Testis (tissue), 3 donors: ENCODE measurements around the gene LETM1. TPM values are rescaled to one million over a fixed set of nuclear protein-coding genes. Genes with fewer than 3 reads are reported as not detected.

Experiments used
- DNase-seq: peaks from one replicate; pipeline ENCODE4 v3.0.0-alpha.2; 2019
- H3K27ac ChIP-seq, 2 donors: fragments of 200-600 bp; sonication (generic); one replicate each; pipeline ENCODE4 v1.5.1; 2019
- H3K27me3 ChIP-seq: fragments of 200-600 bp; sonication (generic); one replicate; pipeline ENCODE4 v1.5.1; 2019
- H3K36me3 ChIP-seq: fragments of 200-600 bp; sonication (generic); one replicate; pipeline ENCODE4 v1.5.1; 2017; ENCODE audit warnings: low read depth; ENCODE audit errors: missing control alignments
- H3K4me1 ChIP-seq: fragments of 200-600 bp; sonication (generic); one replicate; pipeline ENCODE4 v1.5.1; 2019
- H3K4me3 ChIP-seq, 2 donors: fragments of 200-600 bp; sonication (generic); one replicate each; pipeline ENCODE4 v1.5.1; 2017 to 2019
- H3K9me3 ChIP-seq: fragments of 200-600 bp; sonication (generic); one replicate; pipeline ENCODE4 v1.5.1; 2017
- POLR2A ChIP-seq: fragments of 450-650 bp; IDR thresholded peaks from one replicate; pipeline ENCODE4 v1.6.1; 2017; ENCODE audit warnings: antibody characterized with exemption, mild to moderate bottlenecking, moderate library complexity
- WGBS, 2 donors: methylation state at CpG; one replicate each; pipeline ENCODE4 v1.1.5; 2018; 5-methylcytosine and 5-hydroxymethylcytosine counted together
- intact Hi-C: fragments of 100-400 bp; cut with DNase I; formaldehyde crosslinking; loops from one replicate; pipeline ENCODE4 v1.15.1; 2023; ENCODE audit warnings: low total_unique reads
- polyA plus RNA-seq: library from polyadenylated mRNA; stranded (reverse); fragments of 350-450 nt; fragmentation: Illumina TruSeq; extraction: RNeasy Lipid Tissue Mini Kit (QIAGEN cat#74804); gene quantifications from one replicate; pipeline ENCODE4 v1.2.3, GENCODE V29; 2014; ENCODE audit warnings: low read depth, low replicate concordance; ENCODE audit not compliant: insufficient read depth
- total RNA-seq, 2 donors: library from RNA; depleted of rRNA; stranded (reverse); fragments of >200 nt; gene quantifications; one replicate each; pipeline ENCODE4 v1.2.3, GENCODE V29; 2016
- TF ChIP-seq, protein P1 (sequence below), 3 experiments: fragments of 450-650 bp in 2 of 3; fragments of 200-600 bp in 1 of 3; sonication (generic) in 1 of 3; IDR thresholded peaks; one replicate each; pipeline ENCODE4 v1.5.1; 2016 to 2019; ENCODE audit warnings: antibody characterized with exemption in 3 of 3, mild to moderate bottlenecking in 2 of 3, moderate library complexity in 1 of 3

The LETM1 gene
- total and polyA plus RNA-seq, 3 donors from 2014 or later: 38.1 to 124 (median 90.7) TPM

DNA sequence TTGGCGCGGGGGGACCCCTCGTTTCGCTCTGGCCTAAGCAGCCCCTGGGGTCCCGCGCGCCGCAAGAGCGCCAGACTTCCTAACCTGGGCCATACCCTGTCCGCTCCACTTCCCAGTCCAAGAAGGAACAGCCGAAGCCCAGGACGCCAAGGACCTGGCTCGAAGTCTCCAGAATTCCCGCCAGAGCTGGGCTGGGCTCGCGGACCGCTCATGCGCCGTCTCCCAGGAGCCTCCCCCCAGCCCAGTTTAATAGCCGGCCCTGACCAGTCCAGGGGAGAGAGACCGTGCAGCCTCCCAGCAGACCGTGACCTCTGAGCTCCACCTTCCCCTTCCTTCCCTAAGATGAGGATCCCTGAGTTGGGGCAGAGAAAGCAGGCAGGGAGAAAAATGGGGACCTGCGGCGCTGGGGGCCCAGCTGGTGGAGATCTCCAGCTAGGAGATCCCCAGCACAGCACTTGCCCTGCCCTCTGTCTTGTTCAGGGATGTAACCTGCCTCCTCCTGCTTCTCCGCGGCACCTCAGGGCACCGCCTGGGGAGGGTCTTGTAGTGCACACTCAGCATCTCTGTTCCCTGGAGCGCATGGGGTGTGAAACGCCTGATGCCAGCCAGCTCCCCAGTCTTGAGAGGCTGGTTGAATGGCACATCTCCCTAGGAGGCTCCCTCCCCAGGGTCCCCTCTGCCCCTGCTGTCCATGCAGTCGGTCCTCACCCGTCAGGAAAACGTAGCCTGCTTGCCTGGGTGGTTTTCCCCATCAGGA, 1.2 kb upstream of the LETM1 start:
- 21% methylated on average over 10 to 23 of the region's 32 CpGs for WGBS, 2 donors
- Histone ChIP-seq H3K27me3 (no peaks in the 10 kb centered on the region), H3K9me3 (no peaks in the 10 kb centered on the region), H3K36me3 (no peaks in the 10 kb centered on the region), H3K4me1 (peaks cover 36% of the 10 kb centered on the region), H3K27ac (peak overlapping the region; percentile 84 to 85), H3K4me3 (peak overlapping the region; percentile 88 to 90)
- DNase-seq: peak; percentile 68
- intact Hi-C loops: no loop called here
- TF ChIP-seq, protein P1, sequence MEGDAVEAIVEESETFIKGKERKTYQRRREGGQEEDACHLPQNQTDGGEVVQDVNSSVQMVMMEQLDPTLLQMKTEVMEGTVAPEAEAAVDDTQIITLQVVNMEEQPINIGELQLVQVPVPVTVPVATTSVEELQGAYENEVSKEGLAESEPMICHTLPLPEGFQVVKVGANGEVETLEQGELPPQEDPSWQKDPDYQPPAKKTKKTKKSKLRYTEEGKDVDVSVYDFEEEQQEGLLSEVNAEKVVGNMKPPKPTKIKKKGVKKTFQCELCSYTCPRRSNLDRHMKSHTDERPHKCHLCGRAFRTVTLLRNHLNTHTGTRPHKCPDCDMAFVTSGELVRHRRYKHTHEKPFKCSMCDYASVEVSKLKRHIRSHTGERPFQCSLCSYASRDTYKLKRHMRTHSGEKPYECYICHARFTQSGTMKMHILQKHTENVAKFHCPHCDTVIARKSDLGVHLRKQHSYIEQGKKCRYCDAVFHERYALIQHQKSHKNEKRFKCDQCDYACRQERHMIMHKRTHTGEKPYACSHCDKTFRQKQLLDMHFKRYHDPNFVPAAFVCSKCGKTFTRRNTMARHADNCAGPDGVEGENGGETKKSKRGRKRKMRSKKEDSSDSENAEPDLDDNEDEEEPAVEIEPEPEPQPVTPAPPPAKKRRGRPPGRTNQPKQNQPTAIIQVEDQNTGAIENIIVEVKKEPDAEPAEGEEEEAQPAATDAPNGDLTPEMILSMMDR (IDR thresholded peaks at IDR 0.05): no peak
- no peak for TF ChIP-seq POLR2A

DNA sequence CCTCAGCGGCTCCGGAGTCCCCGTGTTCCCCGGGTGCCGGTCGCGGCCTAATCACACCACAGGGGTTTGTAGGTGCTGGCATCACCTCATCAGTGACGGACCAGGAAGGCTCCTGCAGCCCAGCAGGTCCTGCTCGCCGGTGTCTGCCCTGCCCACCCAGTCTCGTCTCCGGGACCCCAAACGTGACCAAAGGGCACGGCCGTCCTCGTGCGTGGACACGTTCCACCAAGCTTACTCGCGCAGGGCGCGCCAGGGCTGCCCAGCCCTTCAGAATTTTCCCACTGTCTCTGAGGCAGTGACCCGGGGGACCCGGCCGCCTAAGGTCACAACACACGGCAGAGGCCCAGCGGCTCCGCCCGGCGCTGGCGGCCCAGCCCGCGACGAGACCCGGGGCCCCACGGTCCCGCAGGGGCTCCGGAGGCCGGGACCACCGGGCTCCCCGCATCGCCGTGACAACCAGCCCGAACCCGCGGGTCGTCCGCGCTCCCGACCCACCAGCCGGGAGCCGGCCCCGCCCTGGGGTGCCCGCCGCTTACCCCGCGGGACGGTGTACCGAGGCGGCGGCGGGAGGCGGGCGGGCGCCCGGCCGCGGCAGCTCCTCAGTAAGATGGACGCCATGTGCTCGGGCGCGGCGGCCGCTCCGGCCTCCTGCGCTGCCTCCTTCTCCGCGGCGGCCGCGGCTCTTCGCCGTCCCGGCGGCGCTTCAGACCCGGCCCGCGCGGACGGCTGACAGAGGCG, 454 bp downstream of the LETM1 start:
- intact Hi-C loops: no loop called here
- Histone ChIP-seq H3K27ac (peak overlapping the region; percentile 84 to 85), H3K36me3 (no peaks in the 10 kb centered on the region), H3K9me3 (no peaks in the 10 kb centered on the region), H3K4me1 (peaks cover 44% of the 10 kb centered on the region), H3K27me3 (no peaks in the 10 kb centered on the region), H3K4me3 (peak overlapping the region; percentile 88 to 90)
- peak; percentile 41 for DNase-seq
- 1 to 8% methylated on average over 7 to 80 of the region's 92 CpGs for WGBS, 2 donors
- TF ChIP-seq, protein P1 (IDR thresholded peaks at IDR 0.05): no peak
- no peak for TF ChIP-seq POLR2A

DNA sequence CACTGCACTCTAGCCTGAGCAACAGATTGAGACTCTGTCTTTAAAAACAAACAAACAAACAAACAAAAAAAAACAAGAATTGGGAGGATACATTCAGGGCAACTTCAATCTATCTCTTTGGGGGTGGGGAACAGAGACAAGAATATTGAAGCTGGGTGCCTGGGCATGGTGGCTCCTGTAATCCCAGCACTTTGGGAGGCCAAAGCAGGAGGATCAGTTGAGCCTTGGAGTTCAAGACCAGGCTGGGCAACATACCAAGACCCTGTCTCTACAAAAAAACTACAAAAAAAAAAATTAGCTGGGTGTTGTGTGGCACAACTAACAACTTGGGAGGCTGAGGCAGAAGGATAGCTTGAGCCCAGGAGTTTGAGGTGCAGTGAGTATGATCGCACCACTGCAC, 1.2 kb downstream of the LETM1 start:
- peak overlapping the region in 1 of 2 donors; percentile 85 for H3K27ac ChIP-seq
- H3K4me1 ChIP-seq: peaks cover 44% of the 10 kb centered on the region
- no peak for DNase-seq
- intact Hi-C loops: no loop called here
- H3K9me3 ChIP-seq: no peaks in the 10 kb centered on the region
- no peak for TF ChIP-seq POLR2A
- TF ChIP-seq, protein P1 (IDR thresholded peaks at IDR 0.05): no peak
- H3K27me3 ChIP-seq: no peaks in the 10 kb centered on the region
- H3K4me3 ChIP-seq: peak overlapping the region; percentile 88 to 90
- no peaks in the 10 kb centered on the region for H3K36me3 ChIP-seq
- 34 to 37% methylated on average over 1 of the region's 1 CpG for WGBS, 2 donors

DNA sequence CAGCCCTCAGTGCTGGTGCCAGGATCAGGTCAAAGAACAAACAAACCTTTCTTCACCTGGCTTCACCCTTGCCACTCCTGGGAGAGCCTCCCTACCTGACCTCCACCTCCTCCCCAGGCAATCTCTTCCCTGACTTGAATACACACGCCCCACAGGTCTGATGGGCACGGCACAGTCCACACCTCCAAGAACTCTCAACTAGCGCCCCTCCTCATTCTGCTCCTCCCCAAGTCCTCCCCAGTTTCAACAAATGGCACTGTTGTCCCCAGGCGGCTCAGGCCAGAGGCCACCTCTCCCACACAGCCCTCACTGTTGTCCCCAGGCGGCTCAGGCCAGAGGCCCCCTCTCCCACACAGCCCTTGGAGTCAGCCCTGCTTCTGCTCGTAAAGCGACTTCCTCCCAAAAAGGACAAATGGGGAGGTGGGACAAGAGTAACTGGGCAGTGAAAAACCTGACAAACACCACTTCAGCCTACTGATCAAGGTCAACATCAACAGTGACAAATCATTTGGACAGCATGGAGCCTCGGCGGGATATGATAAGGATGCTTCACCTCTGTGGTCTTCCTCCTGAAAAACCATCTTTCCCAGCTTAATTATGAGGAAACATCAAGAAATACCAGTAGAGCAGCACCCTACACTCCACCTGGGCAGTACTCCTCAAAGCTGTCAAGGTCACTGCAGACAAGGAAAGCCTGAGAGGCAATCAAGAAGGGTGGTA, 2.9 kb downstream of the LETM1 start:
- Histone ChIP-seq H3K36me3 (no peaks in the 10 kb centered on the region), H3K9me3 (no peaks in the 10 kb centered on the region), H3K4me1 (peaks cover 44% of the 10 kb centered on the region), H3K4me3 (no peak overlapping the region), H3K27ac (peak overlapping the region; percentile 50 to 77), H3K27me3 (no peaks in the 10 kb centered on the region)
- peak; percentile 40 for DNase-seq
- 65 to 90% methylated on average over 9 of the region's 9 CpGs for WGBS, 2 donors
- intact Hi-C loops: no loop called here
- TF ChIP-seq, protein P1 (IDR thresholded peaks at IDR 0.05): no peak
- TF ChIP-seq POLR2A: no peak
